Epidermal melanocyte (primary cell): Measurements from ENCODE around the gene MAP3K6.

Experiments
- DNase-seq: peaks from one replicate; pipeline ENCODE4 v3.0.0; 2011; ENCODE audit warnings: low spot score; ENCODE audit not compliant: insufficient read length

Gene MAP3K6

GRCh38 chr1:27335506-27336422, 31.0 kb downstream of the MAP3K6 start:
- no peak for DNase-seq

- DNase-seq: no peak
These were observed 33.0 kb downstream of the MAP3K6 start for GRCh38 chr1:27333717-27334279.

GRCh38 chr1:27332536-27333281, 34.1 kb downstream of the MAP3K6 start:
- peak; percentile 71 for DNase-seq

GRCh38 chr1:27331922-27332321, 34.8 kb downstream of the MAP3K6 start:
- no peak for DNase-seq

GRCh38 chr1:27331426-27331825, 35.3 kb downstream of the MAP3K6 start:
- no peak for DNase-seq

GRCh38 chr1:27330786-27331185, 36.0 kb downstream of the MAP3K6 start:
- DNase-seq: no peak

GRCh38 chr1:27327964-27328363, 38.8 kb downstream of the MAP3K6 start:
- no peak for DNase-seq

GRCh38 chr1:27325286-27325685, 41.5 kb downstream of the MAP3K6 start:
- no peak for DNase-seq

GRCh38 chr1:27322569-27323240, 44.1 kb downstream of the MAP3K6 start:
- no peak for DNase-seq

- peak; percentile 95 for DNase-seq
These were observed 44.8 kb downstream of the MAP3K6 start, which contains the start of gene TMEM222 for GRCh38 chr1:27321813-27322568. TSS of gene TMEM222 (plus strand) at chr1:27322163. CDS start at chr1:27322198, 35 bp downstream.

- DNase-seq: no peak
These were observed 48.2 kb downstream of the MAP3K6 start for GRCh38 chr1:27318596-27318995.

- DNase-seq: no peak
These were observed 48.6 kb downstream of the MAP3K6 start for GRCh38 chr1:27318136-27318535.

GRCh38 chr1:27316860-27317259, 49.9 kb downstream of the MAP3K6 start:
- DNase-seq: no peak

GRCh38 chr1:27314737-27315136, 52.0 kb downstream of the MAP3K6 start:
- DNase-seq: no peak

GRCh38 chr1:27314169-27314568, 52.6 kb downstream of the MAP3K6 start:
- DNase-seq: no peak

- DNase-seq: no peak
These were observed 58.7 kb downstream of the MAP3K6 start for GRCh38 chr1:27307874-27308598.

GRCh38 chr1:27306892-27307761, 59.6 kb downstream of the MAP3K6 start:
- DNase-seq: no peak

GRCh38 chr1:27306071-27306470, 60.7 kb downstream of the MAP3K6 start:
- DNase-seq: no peak
